Liver (tissue), 3 donors: ENCODE data around the gene TSBP1.

Experiments
- TF ChIP-seq, protein P1 (sequence below): fragments of 150-350 bp; IDR thresholded peaks from 2 replicates; pipeline ENCODE4 v1.5.1; 2017; ENCODE audit warnings: improper control_type of control experiment, low read depth, low read length; ENCODE audit not compliant: missing input control
- TF ChIP-seq, protein P2 (sequence below): IDR thresholded peaks from 2 replicates; pipeline ENCODE4 v1.6.1; 2016; ENCODE audit warnings: antibody characterized with exemption
- TF ChIP-seq, protein P3 (sequence below): IDR thresholded peaks from 2 replicates; pipeline ENCODE4 v1.6.1; 2016; ENCODE audit warnings: antibody characterized with exemption
- donor health status: healthy.
- donor health status: healthy.

DNA sequence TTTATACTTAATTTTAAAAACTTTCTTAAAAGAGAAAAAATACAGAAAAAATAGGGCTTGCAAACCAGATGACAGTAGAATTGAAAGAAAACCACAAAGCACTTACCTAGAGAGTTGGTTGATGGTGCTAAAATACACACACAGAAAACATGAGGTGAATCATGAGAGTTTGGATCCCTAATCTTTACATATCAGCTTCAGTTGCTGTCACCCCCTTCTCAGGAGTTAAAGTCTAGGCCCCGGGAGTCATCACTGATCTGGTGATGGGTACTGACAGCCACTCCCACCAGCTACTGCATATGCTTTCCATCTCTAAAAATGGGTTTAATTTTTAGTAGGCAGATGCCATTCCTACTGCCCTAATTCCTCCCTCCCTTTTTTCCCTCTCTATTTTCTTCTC lies 16.7 kb downstream of the TSBP1 start:
- TF ChIP-seq, protein P1, sequence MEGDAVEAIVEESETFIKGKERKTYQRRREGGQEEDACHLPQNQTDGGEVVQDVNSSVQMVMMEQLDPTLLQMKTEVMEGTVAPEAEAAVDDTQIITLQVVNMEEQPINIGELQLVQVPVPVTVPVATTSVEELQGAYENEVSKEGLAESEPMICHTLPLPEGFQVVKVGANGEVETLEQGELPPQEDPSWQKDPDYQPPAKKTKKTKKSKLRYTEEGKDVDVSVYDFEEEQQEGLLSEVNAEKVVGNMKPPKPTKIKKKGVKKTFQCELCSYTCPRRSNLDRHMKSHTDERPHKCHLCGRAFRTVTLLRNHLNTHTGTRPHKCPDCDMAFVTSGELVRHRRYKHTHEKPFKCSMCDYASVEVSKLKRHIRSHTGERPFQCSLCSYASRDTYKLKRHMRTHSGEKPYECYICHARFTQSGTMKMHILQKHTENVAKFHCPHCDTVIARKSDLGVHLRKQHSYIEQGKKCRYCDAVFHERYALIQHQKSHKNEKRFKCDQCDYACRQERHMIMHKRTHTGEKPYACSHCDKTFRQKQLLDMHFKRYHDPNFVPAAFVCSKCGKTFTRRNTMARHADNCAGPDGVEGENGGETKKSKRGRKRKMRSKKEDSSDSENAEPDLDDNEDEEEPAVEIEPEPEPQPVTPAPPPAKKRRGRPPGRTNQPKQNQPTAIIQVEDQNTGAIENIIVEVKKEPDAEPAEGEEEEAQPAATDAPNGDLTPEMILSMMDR = no peak
- TF ChIP-seq, protein P2, sequence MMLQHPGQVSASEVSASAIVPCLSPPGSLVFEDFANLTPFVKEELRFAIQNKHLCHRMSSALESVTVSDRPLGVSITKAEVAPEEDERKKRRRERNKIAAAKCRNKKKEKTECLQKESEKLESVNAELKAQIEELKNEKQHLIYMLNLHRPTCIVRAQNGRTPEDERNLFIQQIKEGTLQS = no peak
- TF ChIP-seq, protein P3, sequence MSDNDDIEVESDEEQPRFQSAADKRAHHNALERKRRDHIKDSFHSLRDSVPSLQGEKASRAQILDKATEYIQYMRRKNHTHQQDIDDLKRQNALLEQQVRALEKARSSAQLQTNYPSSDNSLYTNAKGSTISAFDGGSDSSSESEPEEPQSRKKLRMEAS = no peak
